Heart left ventricle (tissue), 13 donors: Measurements from ENCODE around the gene CREG1.

ENCODE experiments used
- CTCF ChIP-seq, 12 donors: fragments of 200-600 bp; sonication (generic) in 4 of 12; IDR thresholded peaks; one replicate each; pipeline versions ENCODE4 v1.5.0 to v1.8.0; 2018 to 2022; ENCODE audit warnings: antibody characterized with exemption in 12 of 12, mild to moderate bottlenecking in 5 of 12
- POLR2A ChIP-seq, 2 donors: fragments of 450-650 bp; IDR thresholded peaks; one replicate each; pipeline ENCODE4 v1.6.1; 2017; ENCODE audit warnings: antibody characterized with exemption in 2 of 2, mild to moderate bottlenecking in 2 of 2, moderate library complexity in 2 of 2
- donor health status: ischemic (EF 13 %, LVEDD 7.1; RV severe dilation, severe dysfunction).
- donor health status: DM: no; HTN: yes; CAD: no.
- donor health status: DM: no; HTN: no; CAD: no.
- donor health status: ischemic (EF 25% LVEDD 6.9; RV normal size, moderate dysfunction).
- donor health status: ischemic (EF 25% LVEDD 5.7; RV mildly dilated, moderate dysfunction).
- donor health status: ischemic (EF 35%, LVEDD 5.7; RV mildly dilated, moderate dysfunction).
- donor health status: nonischemic (EF 11% LVEDD 7.7; RV severe dilation, severe dysfunction).
- donor health status: DM: yes; HTN: yes; CAD: no.
- donor health status: PGD.
- donor health status: ischemic (EF 29% LVEDD 5.4; RV normal size, mild dysfunction).
- donor health status: nonischemic (EF 23%, LVEDD 6.1; RV moderate dilation, normal function).

GRCh38 chr1:167599957-167600581 lies 46.5 kb upstream of the CREG1 start:
- TF ChIP-seq CTCF (IDR thresholded peaks at IDR 0.05) = peak; percentile 44 to 85 (median 72)
- no peak for TF ChIP-seq POLR2A (IDR thresholded peaks at IDR 0.05)
